Activated CD8-positive, alpha-beta memory T cell treated with anti-CD3 and anti-CD28 coated beads for 36 hours (primary cell): Measurements from ENCODE around the gene FAM90A1. TPM values are rescaled to one million over a fixed set of nuclear protein-coding genes. Genes with fewer than 3 reads are reported as not detected.
"Not testable (repeated sequence)": the region's sequence is repeated elsewhere in the genome, so short reads cannot be mapped to it uniquely, and the experiment has no call there.

Experiments used
- CTCF ChIA-PET: fragments of 350-600 bp; sonication (Branson Sonifier 250); formaldehyde crosslinking; loops from one replicate; lab custom pipeline; 2021; ENCODE audit warnings: antibody characterized with exemption; lab: Charles Lee
- POLR2A ChIA-PET: fragments of 350-600 bp; sonication (Branson Sonifier 250); formaldehyde crosslinking; loops from one replicate; lab custom pipeline; 2021; ENCODE audit warnings: antibody characterized with exemption; lab: Charles Lee
- total RNA-seq, 2 experiments: library from RNA; stranded (reverse); gene quantifications; one replicate each; pipeline ENCODE4 v1.2.3, GENCODE V29; 2021

The FAM90A1 gene
- total RNA-seq, 2 experiments from 2014 or later, result 0.13 to 0.15 TPM

GRCh38 chr12:8181271-8181670 is 46.1 kb downstream of the FAM90A1 start:
- POLR2A ChIA-PET, result interaction anchor here (1.0 kb wide), 1 partner anchor 99 kb away, joined by 4 read pairs; no protein-coding TSS in a partner anchor
- CTCF ChIA-PET, result not testable (repeated sequence)

- CTCF ChIA-PET, result not testable (repeated sequence)
- POLR2A ChIA-PET, result interaction anchor here (1.0 kb wide), 1 partner anchor 97 kb away, joined by 4 read pairs; no protein-coding TSS in a partner anchor
Observed at GRCh38 chr12:8179989-8180585, 47.3 kb downstream of the FAM90A1 start.

- POLR2A ChIA-PET, result not testable (repeated sequence)
Observed at GRCh38 chr12:8172911-8173310, 54.5 kb downstream of the FAM90A1 start.

More at GRCh38 chr12:8172911-8173310, 54.5 kb downstream of the FAM90A1 start:
- CTCF ChIA-PET, result not testable (repeated sequence)

Other genes starting within 250 kb of the FAM90A1 start
- gene FOXJ2, start 194.9 kb downstream of the FAM90A1 start, total RNA-seq, result 10 to 100 TPM; 19.3 to 20.3 TPM
- gene C3AR1, start 161.3 kb downstream of the FAM90A1 start, total RNA-seq, result 1 to 10 TPM in 1 of 2 experiments, under 1 TPM in 1; 0.80 to 1.1 TPM
- 10 to 100 TPM; 28.8 to 30.5 TPM for gene NECAP1, start 145.3 kb downstream of the FAM90A1 start, total RNA-seq
- under 1 TPM; 0.46 to 0.84 TPM for gene CLEC4A, start 104.0 kb downstream of the FAM90A1 start, total RNA-seq
- gene ZNF705A, start 70.6 kb downstream of the FAM90A1 start, total RNA-seq, result not detected
- gene CLEC6A, start 228.3 kb upstream of the FAM90A1 start, total RNA-seq, result not detected